CD4-positive, alpha-beta T cell (primary cell): ENCODE measurements around the gene RAD51. TPM values are rescaled to one million over a fixed set of nuclear protein-coding genes. Genes with fewer than 3 reads are reported as not detected.

Experiments
- ATAC-seq: fragments of 200-7000 bp; cut with Tn5 transposase; one replicate; pipeline ENCODE4 v1.10.0; 2022; ENCODE audit warnings: mild to moderate bottlenecking; ENCODE audit not compliant: poor library complexity
- CTCF ChIA-PET: fragments of 350-600 bp; sonication (Branson Sonifier 250); formaldehyde crosslinking; loops from one replicate; lab custom pipeline; 2021; ENCODE audit warnings: antibody characterized with exemption, inconsistent platforms; lab: Charles Lee
- POLR2A ChIA-PET: fragments of 350-600 bp; sonication (Branson Sonifier 250); formaldehyde crosslinking; loops from one replicate; lab custom pipeline; 2021; ENCODE audit warnings: antibody characterized with exemption, inconsistent platforms; lab: Charles Lee
- DNase-seq, 14 experiments: peaks; one replicate each; pipeline ENCODE4 v3.0.0-alpha.2; 2013 to 2020; ENCODE audit warnings: mixed read lengths in 2 of 14
- H3K27ac ChIP-seq, 2 donors: one replicate each; pipeline versions ENCODE4 v1.5.1 to v1.7.0; 2013; ENCODE audit warnings: low read length in 2 of 2, low read depth in 1 of 2, mild to moderate bottlenecking in 1 of 2
- H3K27me3 ChIP-seq, 2 experiments: 1 replicate in 1 of 2; 2 replicates in 1 of 2; pipeline versions ENCODE4 v1.6.1 to v1.7.0; 2013; ENCODE audit warnings: low read length in 2 of 2, control low read depth in 1 of 2, mild to moderate bottlenecking in 1 of 2, moderate library complexity in 1 of 2; ENCODE audit not compliant: insufficient read depth in 2 of 2, control insufficient read depth in 1 of 2
- H3K36me3 ChIP-seq: one replicate; pipeline ENCODE4 v1.6.1; 2013; ENCODE audit warnings: low read length, control low read depth; ENCODE audit not compliant: insufficient read depth
- H3K4me1 ChIP-seq: one replicate; pipeline ENCODE4 v1.6.1; 2013; ENCODE audit warnings: low read length, control low read depth; ENCODE audit not compliant: insufficient read depth
- H3K4me3 ChIP-seq: one replicate; pipeline ENCODE4 v1.5.1; 2013; ENCODE audit warnings: mild to moderate bottlenecking, low read length, moderate library complexity
- H3K9me3 ChIP-seq, 2 experiments: 1 replicate in 1 of 2; 2 replicates in 1 of 2; pipeline versions ENCODE4 v1.6.1 to v1.7.0; 2013; ENCODE audit warnings: low read length in 2 of 2, mild to moderate bottlenecking in 2 of 2, control low read depth in 1 of 2, moderate library complexity in 1 of 2; ENCODE audit not compliant: control insufficient read depth in 1 of 2, insufficient read depth in 1 of 2
- H3K27ac Mint-ChIP-seq: one replicate; pipeline ENCODE4 v1.8.0; 2020; ENCODE audit warnings: mixed read lengths
- H3K27me3 Mint-ChIP-seq: one replicate; pipeline ENCODE4 v1.8.0; 2021; ENCODE audit warnings: mixed read lengths
- H3K36me3 Mint-ChIP-seq: one replicate; pipeline ENCODE4 v1.8.0; 2021; ENCODE audit warnings: low read depth, mixed read lengths
- H3K4me1 Mint-ChIP-seq: one replicate; pipeline ENCODE4 v1.8.0; 2021; ENCODE audit warnings: low read depth, mixed read lengths
- H3K4me3 Mint-ChIP-seq: one replicate; pipeline ENCODE4 v1.8.0; 2020; ENCODE audit warnings: mild to moderate bottlenecking, mixed read lengths
- H3K9me3 Mint-ChIP-seq: one replicate; pipeline ENCODE4 v1.8.0; 2020; ENCODE audit warnings: mixed read lengths
- CTCF ChIP-seq: fragments of 200-600 bp; IDR thresholded peaks from one replicate; pipeline ENCODE4 v1.8.0; 2022; ENCODE audit warnings: antibody characterized with exemption, mild to moderate bottlenecking
- intact Hi-C, 2 experiments: fragments of 100-400 bp; cut with DNase I in 1 of 2; cut with micrococcal nuclease in 1 of 2; formaldehyde crosslinking; loops; one replicate each; pipeline versions ENCODE4 v1.15.1 to v1.9.0; 2023 to 2025; cut with DNase I, micrococcal nuclease
- polyA plus RNA-seq, 2 donors: library from polyadenylated mRNA; unstranded; fragments of 120-200 nt; gene quantifications; one replicate each; pipeline ENCODE4 v1.2.1, GENCODE V29; 2013
- total RNA-seq, 174 experiments: library from RNA in 2 of 174; stranded (reverse) in 2 of 174; gene quantifications; one replicate each; pipeline ENCODE4 v1.2.3 and lab custom pipeline; 2021 to 2026

Gene RAD51
- total RNA-seq = 1 to 10 TPM in 1 of 2 experiments, under 1 TPM in 1; 0.64 to 1.5 TPM
- 1.4 TPM for polyA plus RNA-seq (2013, experiment 1 of 2)
- 2.0 TPM for polyA plus RNA-seq (2013, experiment 2 of 2)
- total RNA-seq (lab: John Stamatoyannopoulos, UW) = 0.46 to 65.7 (median 1.6) reads per million in 172 experiments

DNA sequence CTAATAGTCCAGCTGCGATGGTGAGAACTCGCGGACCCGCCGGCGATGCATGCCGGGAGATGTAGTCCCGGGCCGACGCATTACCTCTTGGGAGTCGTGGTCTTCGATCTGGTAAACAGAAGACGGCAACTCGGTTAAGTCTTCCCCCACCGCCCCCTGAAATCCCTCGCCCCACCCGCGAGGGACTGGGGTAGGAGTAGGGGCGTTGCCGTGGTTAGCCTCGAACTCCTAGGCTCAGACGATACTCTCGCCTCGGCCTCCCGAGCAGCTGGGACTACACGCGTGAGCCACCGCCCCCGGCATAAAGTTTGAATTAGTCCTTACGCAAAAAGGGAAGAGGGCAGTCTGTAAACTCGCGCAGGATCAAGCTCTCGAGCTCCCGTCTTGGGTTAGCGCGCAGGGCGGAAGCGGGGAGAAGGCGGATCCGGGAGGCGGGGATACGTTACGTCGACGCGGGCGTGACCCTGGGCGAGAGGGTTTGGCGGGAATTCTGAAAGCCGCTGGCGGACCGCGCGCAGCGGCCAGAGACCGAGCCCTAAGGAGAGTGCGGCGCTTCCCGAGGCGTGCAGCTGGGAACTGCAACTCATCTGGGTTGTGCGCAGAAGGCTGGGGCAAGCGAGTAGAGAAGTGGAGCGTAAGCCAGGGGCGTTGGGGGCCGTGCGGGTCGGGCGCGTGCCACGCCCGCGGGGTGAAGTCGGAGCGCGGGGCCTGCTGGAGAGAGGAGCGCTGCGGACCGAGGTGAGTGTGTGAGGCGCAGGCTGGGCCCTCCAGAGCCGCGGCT lies at the start of gene RAD51:
RAD51 (plus strand) TSS at position 487 of the 781 bp plus-strand sequence. CDS start 3,585 bp downstream, outside the sequence.
- peaks cover 21% of the 10 kb centered on the region for H3K4me1 Mint-ChIP-seq
- H3K36me3 Mint-ChIP-seq = peaks cover 22% of the 10 kb centered on the region
- no peak for TF ChIP-seq CTCF
- CTCF ChIA-PET = interaction anchor here (1.0 to 3.3 kb wide), 7 partner anchors 49 to 199 kb away, joined by 3 to 10 read pairs (median 6); partner anchors contain the start of genes GCHFR and VPS18
- ATAC-seq = peak; percentile 91
- peak; percentile 87 to 96 (median 93) for DNase-seq
- Histone ChIP-seq H3K36me3 (peaks cover 9% of the 10 kb centered on the region), H3K27me3 (no peaks in the 10 kb centered on the region), H3K4me3 (peak within 1 kb of the TSS; percentile 82), H3K4me1 (peaks cover 23% of the 10 kb centered on the region), H3K27ac (peak within 1 kb of the TSS; percentile 94 to 99), H3K9me3 (no peaks in the 10 kb centered on the region)
- intact Hi-C loops = loop anchor here (1.0 to 10.0 kb wide), 7 partner anchors 60 to 720 kb away; partner anchors contain the start of genes RMDN3 (in 2 of the 2), C15orf62 (in 1 of the 2), CCDC32 (in 1 of the 2) and DNAJC17 (in 1 of the 2)
- H3K4me3 Mint-ChIP-seq = peak within 1 kb of the TSS; percentile 97
- peak within 1 kb of the TSS; percentile 98 for H3K27ac Mint-ChIP-seq
- POLR2A ChIA-PET = interaction anchor here (0.6 to 2.6 kb wide), 37 partner anchors 9 to 1881 kb away, joined by 3 to 25 read pairs (median 4); partner anchors contain the start of genes BAHD1, C15orf62, CCDC32 and DNAJC17
- no peaks in the 10 kb centered on the region for H3K9me3 Mint-ChIP-seq
- no peaks in the 10 kb centered on the region for H3K27me3 Mint-ChIP-seq

DNA sequence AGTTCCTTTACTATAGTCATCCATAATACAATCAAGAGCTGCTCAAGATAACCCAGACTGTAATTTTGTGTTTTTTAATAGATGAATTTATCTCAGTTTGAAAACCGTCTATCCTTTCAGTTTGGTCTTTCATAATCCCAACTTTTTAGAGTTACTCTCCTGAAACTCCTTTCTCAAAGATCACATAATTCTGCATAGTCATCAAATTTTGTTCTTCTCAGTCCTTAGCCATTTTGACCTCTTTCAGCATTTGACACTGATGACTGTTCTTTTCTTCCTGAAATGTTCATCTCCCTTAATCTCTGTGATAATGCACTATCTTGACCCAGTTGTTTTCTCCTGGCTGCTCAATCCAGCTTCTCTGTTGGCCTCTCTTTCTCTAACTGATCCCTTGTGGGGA lies 47.5 kb upstream of the RAD51 start:
- Histone ChIP-seq H3K36me3 (no peaks in the 10 kb centered on the region), H3K9me3 (no peaks in the 10 kb centered on the region), H3K27ac (no peak overlapping the region), H3K27me3 (no peaks in the 10 kb centered on the region), H3K4me1 (no peaks in the 10 kb centered on the region), H3K4me3 (no peak overlapping the region)
- intact Hi-C loops = no loop called here
- Mint-ChIP-seq H3K27me3 (no peaks in the 10 kb centered on the region), H3K9me3 (no peaks in the 10 kb centered on the region), H3K27ac (no peak overlapping the region), H3K36me3 (no peaks in the 10 kb centered on the region), H3K4me1 (no peaks in the 10 kb centered on the region), H3K4me3 (no peak overlapping the region)
- DNase-seq (no peak), ATAC-seq (no peak)
- no peak for TF ChIP-seq CTCF
- ChIA-PET POLR2A (no interaction called here), CTCF (interaction anchor here (2.5 kb wide), 1 partner anchor 15 kb away, joined by 5 read pairs; no protein-coding TSS in a partner anchor)

- no peaks in the 10 kb centered on the region for H3K4me1 Mint-ChIP-seq
- H3K36me3 ChIP-seq = no peaks in the 10 kb centered on the region
- H3K36me3 Mint-ChIP-seq = no peaks in the 10 kb centered on the region
- H3K4me3 Mint-ChIP-seq = no peak overlapping the region
- CTCF ChIA-PET = interaction anchor here (0.7 kb wide), 1 partner anchor 197 kb away, joined by 4 read pairs; no protein-coding TSS in a partner anchor
- no peak for TF ChIP-seq CTCF
- no peak for DNase-seq
- no peak for ATAC-seq
- intact Hi-C loops = no loop called here
- H3K4me3 ChIP-seq = no peak overlapping the region
- H3K27me3 ChIP-seq = no peaks in the 10 kb centered on the region
- no peaks in the 10 kb centered on the region for H3K9me3 ChIP-seq
- no peaks in the 10 kb centered on the region for H3K27me3 Mint-ChIP-seq
- H3K27ac ChIP-seq = no peak overlapping the region
- no peaks in the 10 kb centered on the region for H3K4me1 ChIP-seq
- POLR2A ChIA-PET = no interaction called here
- H3K27ac Mint-ChIP-seq = no peak overlapping the region
- no peaks in the 10 kb centered on the region for H3K9me3 Mint-ChIP-seq
Observed at GRCh38 chr15:40650479-40650878, 44.5 kb upstream of the RAD51 start.
